HEK293T (cell line): ENCODE data around the gene TMEM171.

Source experiments
- CTCF ChIA-PET: fragments of 350-600 bp; formaldehyde crosslinking; extraction: SDS; loops from one replicate; lab custom pipeline; 2021; ENCODE audit warnings: antibody characterized with exemption, inconsistent platforms; lab: Yijun Ruan, JAX
- POLR2A ChIA-PET: fragments of 350-600 bp; formaldehyde crosslinking; extraction: SDS; loops from one replicate; lab custom pipeline; 2020; ENCODE audit warnings: antibody characterized with exemption, inconsistent platforms; lab: Yijun Ruan, JAX
- DNase-seq: peaks from one replicate; pipeline ENCODE4 v3.0.0; 2012; ENCODE audit warnings: mixed read lengths; ENCODE audit errors: extremely low spot score
- ARNT ChIP-seq: fragments of 450-650 bp; IDR thresholded peaks from 2 replicates; pipeline ENCODE4 v1.6.1; 2017; ENCODE audit warnings: mild to moderate bottlenecking
- BHLHE40 ChIP-seq: fragments of 450-650 bp; IDR thresholded peaks from 2 replicates; pipeline ENCODE4 v1.6.1; 2016; ENCODE audit warnings: mild to moderate bottlenecking, moderate library complexity, borderline replicate concordance
- CTBP1 ChIP-seq: fragments of 450-650 bp; IDR thresholded peaks from 2 replicates; pipeline ENCODE4 v1.6.1; 2016; ENCODE audit warnings: borderline replicate concordance
- ELF4 ChIP-seq: fragments of 450-650 bp; IDR thresholded peaks from 2 replicates; pipeline ENCODE4 v1.6.1; 2017; ENCODE audit warnings: antibody characterized with exemption
- FOXA1 ChIP-seq: fragments of 450-650 bp; IDR thresholded peaks from 2 replicates; pipeline ENCODE4 v1.6.1; 2016; ENCODE audit warnings: mild to moderate bottlenecking
- FOXK2 ChIP-seq: fragments of 450-650 bp; IDR thresholded peaks from 2 replicates; pipeline ENCODE4 v1.6.1; 2016; ENCODE audit warnings: mild to moderate bottlenecking
- FOXM1 ChIP-seq: fragments of 450-650 bp; IDR thresholded peaks from 2 replicates; pipeline ENCODE4 v1.6.1; 2017; ENCODE audit warnings: mild to moderate bottlenecking, borderline replicate concordance
- HDGF ChIP-seq: fragments of 450-650 bp; IDR thresholded peaks from 2 replicates; pipeline ENCODE4 v1.6.1; 2017; ENCODE audit warnings: antibody characterized with exemption, borderline replicate concordance
- L3MBTL2 ChIP-seq: fragments of 450-650 bp; conservative IDR thresholded peaks from 2 replicates; pipeline ENCODE4 v1.6.1; 2016; ENCODE audit warnings: mild to moderate bottlenecking
- LEF1 ChIP-seq: fragments of 450-650 bp; IDR thresholded peaks from 2 replicates; pipeline ENCODE4 v1.6.1; 2017; ENCODE audit warnings: mild to moderate bottlenecking, borderline replicate concordance
- NFRKB ChIP-seq: fragments of 450-650 bp; IDR thresholded peaks from 2 replicates; pipeline ENCODE4 v1.6.1; 2016; ENCODE audit warnings: mild to moderate bottlenecking, moderate library complexity
- SP1 ChIP-seq: fragments of 450-650 bp; IDR thresholded peaks from 2 replicates; pipeline ENCODE4 v1.6.1; 2017
- SUZ12 ChIP-seq: fragments of 450-650 bp; IDR thresholded peaks from 2 replicates; pipeline ENCODE4 v1.6.1; 2016; ENCODE audit warnings: mild to moderate bottlenecking
- TARDBP ChIP-seq: fragments of 450-650 bp; IDR thresholded peaks from 2 replicates; pipeline ENCODE4 v1.6.1; 2016
- ZNF384 ChIP-seq: fragments of 450-650 bp; IDR thresholded peaks from 2 replicates; pipeline ENCODE4 v1.6.1; 2016
- TF ChIP-seq, protein P1 (sequence below): fragments of 450-650 bp; IDR thresholded peaks from 2 replicates; pipeline ENCODE4 v1.6.1; 2016

The TMEM171 gene, protein sequence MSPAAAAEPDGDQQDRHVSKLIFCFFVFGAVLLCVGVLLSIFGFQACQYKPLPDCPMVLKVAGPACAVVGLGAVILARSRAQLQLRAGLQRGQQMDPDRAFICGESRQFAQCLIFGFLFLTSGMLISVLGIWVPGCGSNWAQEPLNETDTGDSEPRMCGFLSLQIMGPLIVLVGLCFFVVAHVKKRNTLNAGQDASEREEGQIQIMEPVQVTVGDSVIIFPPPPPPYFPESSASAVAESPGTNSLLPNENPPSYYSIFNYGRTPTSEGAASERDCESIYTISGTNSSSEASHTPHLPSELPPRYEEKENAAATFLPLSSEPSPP

DNA sequence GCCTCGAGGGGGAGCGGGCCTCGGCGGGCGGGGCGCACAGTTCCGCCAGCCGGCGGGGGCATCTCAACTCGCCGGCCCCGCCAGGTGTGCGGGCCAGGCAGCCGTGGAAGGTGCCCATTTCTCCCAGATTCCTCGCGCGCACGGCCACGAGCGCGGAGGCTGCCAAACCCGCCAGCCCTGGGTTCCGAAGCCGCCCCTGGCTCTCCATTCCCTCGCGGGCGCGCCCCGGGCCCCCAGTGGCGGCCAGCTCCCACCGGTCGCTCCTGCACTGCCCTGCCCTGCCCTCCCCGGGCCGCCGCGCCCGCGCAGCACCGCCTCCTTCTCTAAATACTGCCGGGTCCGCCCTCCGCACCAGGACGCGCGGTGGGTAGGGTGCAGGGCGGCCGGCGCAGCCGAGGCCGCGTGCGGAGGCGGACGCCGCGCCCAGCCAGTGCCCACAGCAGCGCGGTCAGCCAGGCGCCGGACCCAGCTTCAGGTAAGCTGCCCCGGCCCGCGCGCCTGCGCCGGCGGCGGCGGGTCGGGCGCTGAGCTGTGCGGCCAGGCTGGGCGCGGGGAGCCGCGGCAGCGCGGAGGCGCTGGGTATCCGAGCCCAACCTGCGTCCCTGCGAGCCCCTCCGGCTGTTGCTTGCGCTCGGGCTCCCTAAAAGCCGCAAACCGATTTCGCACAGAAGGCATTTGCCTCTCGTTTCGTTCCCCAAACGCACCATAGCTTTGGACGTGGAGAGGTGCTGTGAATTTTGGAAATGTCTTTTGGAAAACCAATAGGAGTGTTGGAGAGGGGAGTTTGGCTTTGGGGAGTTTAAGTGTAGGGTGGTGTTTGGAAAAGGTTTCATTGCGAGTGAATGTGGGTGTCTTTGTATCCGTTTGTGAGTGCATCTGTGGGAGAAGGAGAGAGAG is at the start of gene TMEM171:
TMEM171 (plus strand) TSS at position 354 of the 897 bp plus-strand sequence. CDS start 2,799 bp downstream, outside the sequence.
- ChIA-PET CTCF (no interaction called here), POLR2A (interaction anchor here (0.8 kb wide), 1 partner anchor 96 kb away, joined by 3 read pairs; no protein-coding TSS in a partner anchor)
- TF ChIP-seq ARNT (no peak), LEF1 (no peak), ELF4 (no peak), FOXM1 (no peak), TARDBP (no peak), L3MBTL2 (no peak), SUZ12 (no peak), FOXA1 (no peak), NFRKB (no peak), BHLHE40 (no peak), SP1 (no peak), ZNF384 (no peak), FOXK2 (no peak), HDGF (no peak), CTBP1 (no peak)
- TF ChIP-seq, protein P1, sequence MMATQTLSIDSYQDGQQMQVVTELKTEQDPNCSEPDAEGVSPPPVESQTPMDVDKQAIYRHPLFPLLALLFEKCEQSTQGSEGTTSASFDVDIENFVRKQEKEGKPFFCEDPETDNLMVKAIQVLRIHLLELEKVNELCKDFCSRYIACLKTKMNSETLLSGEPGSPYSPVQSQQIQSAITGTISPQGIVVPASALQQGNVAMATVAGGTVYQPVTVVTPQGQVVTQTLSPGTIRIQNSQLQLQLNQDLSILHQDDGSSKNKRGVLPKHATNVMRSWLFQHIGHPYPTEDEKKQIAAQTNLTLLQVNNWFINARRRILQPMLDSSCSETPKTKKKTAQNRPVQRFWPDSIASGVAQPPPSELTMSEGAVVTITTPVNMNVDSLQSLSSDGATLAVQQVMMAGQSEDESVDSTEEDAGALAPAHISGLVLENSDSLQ = no peak
- peak; percentile 77 for DNase-seq

DNA sequence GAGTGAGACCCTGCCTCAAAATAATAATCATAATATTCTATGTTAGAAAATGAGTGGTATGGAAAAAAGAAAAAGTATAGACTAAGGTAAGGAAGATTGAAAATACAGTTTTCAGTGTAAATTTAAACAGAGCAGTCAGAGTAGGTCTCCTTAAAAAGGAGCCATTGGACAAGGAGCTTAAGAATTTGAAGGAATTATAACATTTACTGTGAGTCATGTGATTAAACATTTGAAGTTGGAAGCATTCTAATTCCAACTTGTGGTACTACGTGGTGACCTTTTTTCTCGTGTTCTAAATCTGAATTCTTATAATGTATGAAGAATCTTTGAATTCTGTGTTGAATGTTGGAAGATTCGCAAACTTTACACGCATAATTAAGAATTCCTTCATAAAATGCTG is 39.3 kb upstream of the TMEM171 start:
- ChIA-PET CTCF (no interaction called here), POLR2A (no interaction called here)
- DNase-seq = no peak
- TF ChIP-seq ZNF384 (no peak), SP1 (no peak), FOXK2 (no peak), FOXA1 (no peak), NFRKB (no peak), TARDBP (no peak), FOXM1 (no peak), SUZ12 (no peak), CTBP1 (no peak), L3MBTL2 (no peak), ARNT (no peak), BHLHE40 (no peak), ELF4 (no peak), HDGF (no peak)

DNA sequence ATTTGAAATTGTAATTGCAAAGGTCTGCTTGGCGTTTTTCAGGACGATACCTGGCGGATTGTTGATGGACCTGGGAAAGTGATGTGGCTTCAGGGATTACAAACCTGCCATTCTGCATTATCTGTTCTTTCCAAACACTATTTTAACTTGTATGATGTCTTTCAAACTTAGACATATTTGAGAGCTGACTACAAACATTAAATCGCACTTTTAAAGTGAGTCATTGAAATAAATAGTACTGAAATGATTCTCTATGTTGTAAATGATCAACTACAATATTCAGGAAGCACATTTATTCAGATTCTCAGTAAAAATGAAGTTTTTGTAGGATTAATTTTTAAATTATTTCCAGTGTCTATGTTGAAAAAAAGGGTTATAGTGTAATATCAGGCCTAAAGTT is 32.3 kb upstream of the TMEM171 start:
- ChIA-PET POLR2A (no interaction called here), CTCF (interaction anchor here (0.9 kb wide), 1 partner anchor 114 kb away, joined by 4 read pairs; no protein-coding TSS in a partner anchor)
- TF ChIP-seq FOXA1 (no peak), L3MBTL2 (no peak), ARNT (no peak)
- no peak for DNase-seq

DNA sequence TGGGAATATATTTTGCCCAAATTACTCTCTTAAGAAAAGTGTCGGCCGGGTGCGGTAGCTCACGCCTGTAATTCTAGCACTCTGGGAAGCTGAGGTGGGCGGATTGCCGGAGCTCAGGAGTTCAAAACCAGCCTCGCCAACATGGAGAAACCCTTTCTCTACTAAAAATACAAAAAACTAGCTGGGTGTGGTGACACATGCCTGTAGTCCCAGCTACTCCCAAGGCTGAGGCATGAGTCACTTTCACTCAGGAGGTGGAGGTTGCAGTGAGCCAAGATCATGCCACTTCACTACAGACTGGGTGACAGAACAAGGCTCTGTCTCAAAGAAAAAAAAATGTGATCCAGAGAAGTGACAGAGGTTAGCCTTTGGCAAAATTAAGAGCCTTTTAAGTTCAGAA is 26.4 kb upstream of the TMEM171 start:
- no peak for DNase-seq
- CTCF ChIA-PET = no interaction called here
- no peak for TF ChIP-seq BHLHE40
- TF ChIP-seq, protein P1 = no peak
- no peak for TF ChIP-seq L3MBTL2
- TF ChIP-seq CTBP1 = no peak
- TF ChIP-seq TARDBP = no peak
- TF ChIP-seq FOXK2 = no peak
- no peak for TF ChIP-seq ZNF384
- no peak for TF ChIP-seq SP1
- TF ChIP-seq FOXA1 = no peak
- TF ChIP-seq FOXM1 = no peak
- no peak for TF ChIP-seq LEF1
- no peak for TF ChIP-seq NFRKB
- TF ChIP-seq HDGF = no peak
- no peak for TF ChIP-seq ELF4
- TF ChIP-seq ARNT = no peak
- no peak for TF ChIP-seq SUZ12
- POLR2A ChIA-PET = no interaction called here

DNA sequence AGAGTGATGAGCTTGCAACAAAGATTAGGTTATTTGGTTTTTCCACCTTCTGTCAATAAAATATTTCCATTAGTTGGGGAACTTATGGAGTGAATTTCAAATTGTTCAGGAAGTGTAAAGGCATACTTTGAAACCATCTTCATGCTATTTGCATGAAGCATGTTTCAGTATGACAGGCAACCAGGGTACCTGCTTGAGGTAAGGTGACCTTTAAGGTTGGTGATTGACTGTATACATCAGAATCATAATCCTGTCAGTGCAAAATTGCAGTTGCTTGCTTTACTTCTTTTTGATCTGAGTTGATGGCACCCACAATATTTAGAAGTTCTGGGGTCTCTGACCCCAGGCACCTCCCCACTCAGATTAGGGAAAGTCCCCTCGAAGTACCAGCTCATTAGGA is 26.0 kb upstream of the TMEM171 start:
- no peak for DNase-seq
- ChIA-PET POLR2A (no interaction called here), CTCF (no interaction called here)
- no peak for TF ChIP-seq LEF1
- TF ChIP-seq BHLHE40 = no peak
- TF ChIP-seq FOXM1 = no peak
- no peak for TF ChIP-seq SUZ12

DNA sequence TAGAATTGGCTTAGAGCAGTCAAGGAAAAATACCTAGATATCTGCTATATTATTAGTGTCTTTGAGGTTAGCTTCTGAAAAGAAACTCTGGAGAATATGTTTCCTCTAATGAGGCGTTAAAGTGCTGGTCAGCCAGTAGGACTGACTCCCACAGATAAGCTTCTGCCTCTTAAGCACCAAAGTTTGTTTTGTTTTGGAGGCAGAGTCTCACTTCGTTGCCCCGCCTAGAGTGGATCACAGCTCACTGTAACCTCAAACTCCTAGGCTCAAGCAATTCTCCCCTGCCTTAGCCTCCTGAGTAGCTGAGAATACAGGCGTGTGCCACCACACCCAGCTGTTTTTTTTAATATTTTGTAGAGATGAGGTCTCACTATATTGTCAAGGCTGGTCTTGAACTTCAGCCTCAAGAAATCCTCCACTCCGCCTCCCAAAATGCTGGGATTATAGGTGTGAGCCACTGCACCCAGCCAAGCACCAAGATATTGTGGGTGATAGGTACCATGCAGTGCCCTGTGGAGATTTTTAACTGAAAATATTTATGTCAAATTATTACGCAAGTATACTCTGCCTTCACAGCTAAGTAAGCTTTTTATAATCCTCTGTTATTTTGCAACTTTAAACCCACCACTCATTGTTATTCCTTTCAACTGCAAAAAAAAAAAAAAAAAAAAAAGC is 24.7 kb upstream of the TMEM171 start:
- ChIA-PET CTCF (interaction anchor here (0.7 kb wide), 1 partner anchor 388 kb away, joined by 3 read pairs; no protein-coding TSS in a partner anchor), POLR2A (no interaction called here)
- DNase-seq = no peak
- TF ChIP-seq, protein P1 = no peak
- TF ChIP-seq TARDBP (no peak), CTBP1 (no peak), ARNT (no peak), ELF4 (no peak), FOXA1 (no peak), LEF1 (no peak), ZNF384 (no peak), SUZ12 (no peak)
